GM23338 (cell line): ENCODE results near the gene PPP2R5C. TPM values are rescaled to one million over a fixed set of nuclear protein-coding genes. Genes with fewer than 3 reads are reported as not detected.

Experiments
- ATAC-seq: fragments of 200-7000 bp; cut with Tn5 transposase; 3 replicates; pipeline ENCODE4 v1.9.1; 2020
- DNase-seq: peaks from one replicate; pipeline ENCODE4 v3.0.0-alpha.2; 2015; ENCODE audit warnings: low spot score
- H2AFZ ChIP-seq: fragments of 200-600 bp; sonication (generic); 2 replicates; pipeline ENCODE4 v1.8.0; 2016; ENCODE audit warnings: antibody characterized with exemption, mild to moderate bottlenecking, moderate library complexity
- H3F3A ChIP-seq: fragments of 200-600 bp; sonication (generic); replicated peaks from 2 replicates; pipeline ENCODE4 v1.8.0; 2017; ENCODE audit warnings: antibody characterized with exemption, mixed run types, low read depth
- H3K27ac ChIP-seq: fragments of 200-600 bp; sonication (generic); 2 replicates; pipeline ENCODE4 v1.6.1; 2016; ENCODE audit warnings: low read depth
- H3K27me3 ChIP-seq: fragments of 200-600 bp; sonication (generic); 2 replicates; pipeline ENCODE4 v1.8.0; 2016; ENCODE audit warnings: mild to moderate bottlenecking, mixed run types, moderate library complexity; ENCODE audit not compliant: insufficient read depth
- H3K36me3 ChIP-seq: fragments of 200-600 bp; sonication (generic); 2 replicates; pipeline ENCODE4 v1.8.0; 2016; ENCODE audit warnings: mild to moderate bottlenecking; ENCODE audit not compliant: insufficient read depth
- H3K4me1 ChIP-seq: fragments of 200-600 bp; sonication (generic); 2 replicates; pipeline ENCODE4 v1.8.0; 2016; ENCODE audit warnings: mild to moderate bottlenecking, moderate library complexity; ENCODE audit not compliant: insufficient read depth
- H3K4me2 ChIP-seq: fragments of 200-600 bp; sonication (generic); 2 replicates; pipeline ENCODE4 v1.7.1; 2017; ENCODE audit warnings: mixed run types
- H3K4me3 ChIP-seq: fragments of 200-600 bp; sonication (generic); 2 replicates; pipeline ENCODE4 v1.6.1; 2016; ENCODE audit warnings: mixed run types
- H3K79me2 ChIP-seq: fragments of 200-600 bp; sonication (generic); replicated peaks from 2 replicates; pipeline ENCODE4 v1.8.0; 2017; ENCODE audit warnings: mild to moderate bottlenecking; ENCODE audit not compliant: insufficient read depth
- H3K9me2 ChIP-seq: fragments of 200-600 bp; sonication (generic); 2 replicates; pipeline ENCODE4 v1.8.0; 2017; ENCODE audit not compliant: insufficient read depth
- H4K20me1 ChIP-seq: fragments of 200-600 bp; sonication (generic); replicated peaks from 2 replicates; pipeline ENCODE4 v1.8.0; 2017; ENCODE audit warnings: mild to moderate bottlenecking; ENCODE audit not compliant: insufficient read depth
- H3K27ac Mint-ChIP-seq: 2 replicates; pipeline ENCODE4 v1.8.0; 2020; ENCODE audit warnings: inconsistent platforms, mild to moderate bottlenecking, moderate library complexity, mixed read lengths
- H3K27me3 Mint-ChIP-seq: 3 replicates; pipeline ENCODE4 v1.8.0; 2022; ENCODE audit warnings: low read depth, mild to moderate bottlenecking, moderate library complexity, mixed read lengths, inconsistent platforms; ENCODE audit not compliant: insufficient read depth, poor library complexity
- H3K36me3 Mint-ChIP-seq: 3 replicates; pipeline ENCODE4 v1.8.0; 2021; ENCODE audit warnings: low read depth, mild to moderate bottlenecking, inconsistent platforms, moderate library complexity, mixed read lengths
- H3K4me1 Mint-ChIP-seq: 3 replicates; pipeline ENCODE4 v1.8.0; 2020; ENCODE audit warnings: mild to moderate bottlenecking, inconsistent platforms, mixed read lengths
- H3K4me3 Mint-ChIP-seq: 3 replicates; pipeline ENCODE4 v1.8.0; 2021; ENCODE audit warnings: moderate library complexity, mild to moderate bottlenecking, inconsistent platforms, mixed read lengths
- H3K9me3 Mint-ChIP-seq: 3 replicates; pipeline ENCODE4 v1.8.0; 2020; ENCODE audit warnings: moderate library complexity, mild to moderate bottlenecking, inconsistent platforms, mixed read lengths
- CREB1 ChIP-seq: fragments of 250-450 bp; sonication (Bioruptor Pico); IDR thresholded peaks from 2 replicates; pipeline ENCODE4 v1.5.0; 2020; ENCODE audit warnings: low read depth, mild to moderate bottlenecking, moderate library complexity
- ETS1 ChIP-seq: IDR thresholded peaks from 2 replicates; pipeline ENCODE4 v1.6.1; 2016; ENCODE audit warnings: antibody characterized with exemption
- EZH2 ChIP-seq: fragments of 200-600 bp; sonication (generic); IDR thresholded peaks from one replicate; pipeline ENCODE4 v1.8.0; 2017; ENCODE audit warnings: antibody characterized with exemption, mild to moderate bottlenecking, low read depth; ENCODE audit not compliant: unreplicated experiment
- EZH2phosphoT487 ChIP-seq: fragments of 200-600 bp; sonication (generic); IDR thresholded peaks from one replicate; pipeline ENCODE4 v1.8.1; 2018; ENCODE audit warnings: antibody characterized with exemption; ENCODE audit not compliant: unreplicated experiment
- JUNB ChIP-seq: IDR thresholded peaks from one replicate; pipeline ENCODE4 v1.6.1; 2016; ENCODE audit warnings: antibody characterized with exemption; ENCODE audit not compliant: unreplicated experiment
- NANOG ChIP-seq: IDR thresholded peaks from 2 replicates; pipeline ENCODE4 v1.6.1; 2016; ENCODE audit warnings: antibody characterized with exemption, borderline replicate concordance
- POLR2AphosphoS5 ChIP-seq: IDR thresholded peaks from 2 replicates; pipeline ENCODE4 v1.6.1; 2016; ENCODE audit warnings: antibody characterized with exemption, low read depth
- REST ChIP-seq: IDR thresholded peaks from one replicate; pipeline ENCODE4 v1.6.1; 2018; ENCODE audit warnings: antibody characterized with exemption; ENCODE audit not compliant: unreplicated experiment
- STAT1 ChIP-seq: IDR thresholded peaks from one replicate; pipeline ENCODE4 v1.6.1; 2016; ENCODE audit warnings: antibody characterized with exemption; ENCODE audit not compliant: unreplicated experiment
- ZNF114 ChIP-seq: fragments of 250-450 bp; sonication (Bioruptor Pico); IDR thresholded peaks from 2 replicates; pipeline ENCODE4 v1.5.0; 2020; ENCODE audit warnings: mild to moderate bottlenecking, moderate library complexity
- ZNF331 ChIP-seq: fragments of 250-450 bp; sonication (Bioruptor Pico); IDR thresholded peaks from 2 replicates; pipeline ENCODE4 v1.5.0; 2020; ENCODE audit warnings: low read depth, mild to moderate bottlenecking, moderate library complexity
- polyA plus RNA-seq: library from polyadenylated mRNA; unstranded; fragments of >200 nt; fragmentation: Nextera tagmentation; extraction: Ambion mirVana; gene quantifications from 2 replicates; pipeline ENCODE4 v1.2.1, GENCODE V29; 2016
- total RNA-seq: library from RNA; depleted of rRNA; stranded (reverse); fragments of >200 nt; shearing (Covaris generic); gene quantifications from 2 replicates; pipeline ENCODE4 v1.2.3, GENCODE V29; 2014
- TF ChIP-seq, protein P1 (sequence below): fragments of 250-450 bp; sonication (Bioruptor Pico); IDR thresholded peaks from 2 replicates; pipeline ENCODE4 v1.5.0; 2020; ENCODE audit warnings: mild to moderate bottlenecking, moderate library complexity
- TF ChIP-seq, protein P2 (sequence below), 2 experiments: fragments of 200-600 bp in 1 of 2; sonication (generic) in 1 of 2; conservative IDR thresholded peaks; 2 replicates each; pipeline versions ENCODE4 v1.5.1 to v1.6.1; 2016 to 2017; ENCODE audit warnings: antibody characterized with exemption in 2 of 2, low read depth in 2 of 2, mild to moderate bottlenecking in 2 of 2, moderate library complexity in 1 of 2

Gene PPP2R5C
- total and polyA plus RNA-seq, 2 experiments from 2014 or later: 75.4 to 79.7 TPM

- peaks cover 33% of the 10 kb centered on the region for H3K36me3 Mint-ChIP-seq
- ATAC-seq: no peak
- no peaks in the 10 kb centered on the region for H3K36me3 ChIP-seq
These were observed 125.7 kb downstream of the PPP2R5C start for GRCh38 chr14:101887219-101887618.

More at GRCh38 chr14:101887219-101887618, 125.7 kb downstream of the PPP2R5C start:
- H3K4me2 ChIP-seq: no peak overlapping the region
- Mint-ChIP-seq H3K9me3 (no peaks in the 10 kb centered on the region), H3K27me3 (peaks cover 5% of the 10 kb centered on the region), H3K27ac (no peak overlapping the region), H3K4me1 (no peaks in the 10 kb centered on the region), H3K4me3 (no peak overlapping the region)
- no peaks in the 10 kb centered on the region for H3K27me3 ChIP-seq
- no peak overlapping the region for H3K4me3 ChIP-seq
- DNase-seq: no peak
- no peak overlapping the region for H3K27ac ChIP-seq
- no peaks in the 10 kb centered on the region for H4K20me1 ChIP-seq
- H3F3A ChIP-seq: no peaks in the 10 kb centered on the region
- no peak for TF ChIP-seq ZNF114
- TF ChIP-seq REST: no peak
- TF ChIP-seq STAT1: no peak
- TF ChIP-seq POLR2AphosphoS5: no peak
- TF ChIP-seq EZH2: no peak
- TF ChIP-seq, protein P1, sequence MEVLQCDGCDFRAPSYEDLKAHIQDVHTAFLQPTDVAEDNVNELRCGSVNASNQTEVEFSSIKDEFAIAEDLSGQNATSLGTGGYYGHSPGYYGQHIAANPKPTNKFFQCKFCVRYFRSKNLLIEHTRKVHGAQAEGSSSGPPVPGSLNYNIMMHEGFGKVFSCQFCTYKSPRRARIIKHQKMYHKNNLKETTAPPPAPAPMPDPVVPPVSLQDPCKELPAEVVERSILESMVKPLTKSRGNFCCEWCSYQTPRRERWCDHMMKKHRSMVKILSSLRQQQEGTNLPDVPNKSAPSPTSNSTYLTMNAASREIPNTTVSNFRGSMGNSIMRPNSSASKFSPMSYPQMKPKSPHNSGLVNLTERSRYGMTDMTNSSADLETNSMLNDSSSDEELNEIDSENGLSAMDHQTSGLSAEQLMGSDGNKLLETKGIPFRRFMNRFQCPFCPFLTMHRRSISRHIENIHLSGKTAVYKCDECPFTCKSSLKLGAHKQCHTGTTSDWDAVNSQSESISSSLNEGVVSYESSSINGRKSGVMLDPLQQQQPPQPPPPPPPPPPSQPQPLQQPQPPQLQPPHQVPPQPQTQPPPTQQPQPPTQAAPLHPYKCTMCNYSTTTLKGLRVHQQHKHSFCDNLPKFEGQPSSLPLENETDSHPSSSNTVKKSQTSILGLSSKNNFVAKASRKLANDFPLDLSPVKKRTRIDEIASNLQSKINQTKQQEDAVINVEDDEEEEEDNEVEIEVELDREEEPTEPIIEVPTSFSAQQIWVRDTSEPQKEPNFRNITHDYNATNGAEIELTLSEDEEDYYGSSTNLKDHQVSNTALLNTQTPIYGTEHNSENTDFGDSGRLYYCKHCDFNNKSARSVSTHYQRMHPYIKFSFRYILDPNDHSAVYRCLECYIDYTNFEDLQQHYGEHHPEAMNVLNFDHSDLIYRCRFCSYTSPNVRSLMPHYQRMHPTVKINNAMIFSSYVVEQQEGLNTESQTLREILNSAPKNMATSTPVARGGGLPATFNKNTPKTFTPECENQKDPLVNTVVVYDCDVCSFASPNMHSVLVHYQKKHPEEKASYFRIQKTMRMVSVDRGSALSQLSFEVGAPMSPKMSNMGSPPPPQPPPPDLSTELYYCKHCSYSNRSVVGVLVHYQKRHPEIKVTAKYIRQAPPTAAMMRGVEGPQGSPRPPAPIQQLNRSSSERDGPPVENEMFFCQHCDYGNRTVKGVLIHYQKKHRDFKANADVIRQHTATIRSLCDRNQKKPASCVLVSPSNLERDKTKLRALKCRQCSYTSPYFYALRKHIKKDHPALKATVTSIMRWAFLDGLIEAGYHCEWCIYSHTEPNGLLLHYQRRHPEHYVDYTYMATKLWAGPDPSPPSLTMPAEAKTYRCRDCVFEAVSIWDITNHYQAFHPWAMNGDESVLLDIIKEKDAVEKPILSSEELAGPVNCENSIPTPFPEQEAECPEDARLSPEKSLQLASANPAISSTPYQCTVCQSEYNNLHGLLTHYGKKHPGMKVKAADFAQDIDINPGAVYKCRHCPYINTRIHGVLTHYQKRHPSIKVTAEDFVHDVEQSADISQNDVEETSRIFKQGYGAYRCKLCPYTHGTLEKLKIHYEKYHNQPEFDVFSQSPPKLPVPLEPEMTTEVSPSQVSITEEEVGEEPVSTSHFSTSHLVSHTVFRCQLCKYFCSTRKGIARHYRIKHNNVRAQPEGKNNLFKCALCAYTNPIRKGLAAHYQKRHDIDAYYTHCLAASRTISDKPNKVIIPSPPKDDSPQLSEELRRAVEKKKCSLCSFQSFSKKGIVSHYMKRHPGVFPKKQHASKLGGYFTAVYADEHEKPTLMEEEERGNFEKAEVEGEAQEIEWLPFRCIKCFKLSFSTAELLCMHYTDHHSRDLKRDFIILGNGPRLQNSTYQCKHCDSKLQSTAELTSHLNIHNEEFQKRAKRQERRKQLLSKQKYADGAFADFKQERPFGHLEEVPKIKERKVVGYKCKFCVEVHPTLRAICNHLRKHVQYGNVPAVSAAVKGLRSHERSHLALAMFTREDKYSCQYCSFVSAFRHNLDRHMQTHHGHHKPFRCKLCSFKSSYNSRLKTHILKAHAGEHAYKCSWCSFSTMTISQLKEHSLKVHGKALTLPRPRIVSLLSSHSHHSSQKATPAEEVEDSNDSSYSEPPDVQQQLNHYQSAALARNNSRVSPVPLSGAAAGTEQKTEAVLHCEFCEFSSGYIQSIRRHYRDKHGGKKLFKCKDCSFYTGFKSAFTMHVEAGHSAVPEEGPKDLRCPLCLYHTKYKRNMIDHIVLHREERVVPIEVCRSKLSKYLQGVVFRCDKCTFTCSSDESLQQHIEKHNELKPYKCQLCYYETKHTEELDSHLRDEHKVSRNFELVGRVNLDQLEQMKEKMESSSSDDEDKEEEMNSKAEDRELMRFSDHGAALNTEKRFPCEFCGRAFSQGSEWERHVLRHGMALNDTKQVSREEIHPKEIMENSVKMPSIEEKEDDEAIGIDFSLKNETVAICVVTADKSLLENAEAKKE (CRISPR knock-in tag): no peak
- TF ChIP-seq, protein P2, sequence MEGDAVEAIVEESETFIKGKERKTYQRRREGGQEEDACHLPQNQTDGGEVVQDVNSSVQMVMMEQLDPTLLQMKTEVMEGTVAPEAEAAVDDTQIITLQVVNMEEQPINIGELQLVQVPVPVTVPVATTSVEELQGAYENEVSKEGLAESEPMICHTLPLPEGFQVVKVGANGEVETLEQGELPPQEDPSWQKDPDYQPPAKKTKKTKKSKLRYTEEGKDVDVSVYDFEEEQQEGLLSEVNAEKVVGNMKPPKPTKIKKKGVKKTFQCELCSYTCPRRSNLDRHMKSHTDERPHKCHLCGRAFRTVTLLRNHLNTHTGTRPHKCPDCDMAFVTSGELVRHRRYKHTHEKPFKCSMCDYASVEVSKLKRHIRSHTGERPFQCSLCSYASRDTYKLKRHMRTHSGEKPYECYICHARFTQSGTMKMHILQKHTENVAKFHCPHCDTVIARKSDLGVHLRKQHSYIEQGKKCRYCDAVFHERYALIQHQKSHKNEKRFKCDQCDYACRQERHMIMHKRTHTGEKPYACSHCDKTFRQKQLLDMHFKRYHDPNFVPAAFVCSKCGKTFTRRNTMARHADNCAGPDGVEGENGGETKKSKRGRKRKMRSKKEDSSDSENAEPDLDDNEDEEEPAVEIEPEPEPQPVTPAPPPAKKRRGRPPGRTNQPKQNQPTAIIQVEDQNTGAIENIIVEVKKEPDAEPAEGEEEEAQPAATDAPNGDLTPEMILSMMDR (conservative IDR thresholded peaks at IDR 0.05; ENCODE audit: low read depth in 2 of 2): no peak
- no peak for TF ChIP-seq ZNF331 (CRISPR knock-in tag)
- TF ChIP-seq JUNB: no peak
- no peak for TF ChIP-seq NANOG
- no peak for TF ChIP-seq ETS1
- TF ChIP-seq EZH2phosphoT487: no peak
- TF ChIP-seq CREB1 (CRISPR knock-in tag): no peak
- H3K4me1 ChIP-seq: no peaks in the 10 kb centered on the region
- no peaks in the 10 kb centered on the region for H3K79me2 ChIP-seq
- H3K9me2 ChIP-seq: no peaks in the 10 kb centered on the region
- H2AFZ ChIP-seq: no peak overlapping the region
